Glutamatergic neuron (in vitro differentiated cells): ENCODE data around the gene BDKRB1. TPM values are rescaled to one million over a fixed set of nuclear protein-coding genes. Genes with fewer than 3 reads are reported as not detected.

Experiments used
- DNase-seq: peaks from one replicate; pipeline ENCODE4 v3.0.0; 2022
- H3K27ac Mint-ChIP-seq: one replicate; pipeline ENCODE4 v1.8.0; 2020; ENCODE audit warnings: mild to moderate bottlenecking, mixed read lengths, inconsistent platforms; ENCODE audit not compliant: unreplicated experiment
- H3K27me3 Mint-ChIP-seq: one replicate; pipeline ENCODE4 v1.8.0; 2020; ENCODE audit warnings: mild to moderate bottlenecking, moderate library complexity, mixed read lengths, inconsistent platforms; ENCODE audit not compliant: unreplicated experiment
- H3K36me3 Mint-ChIP-seq: one replicate; pipeline ENCODE4 v1.8.0; 2020; ENCODE audit warnings: mild to moderate bottlenecking, mixed read lengths, inconsistent platforms; ENCODE audit not compliant: unreplicated experiment
- H3K4me1 Mint-ChIP-seq: one replicate; pipeline ENCODE4 v1.8.0; 2020; ENCODE audit warnings: mild to moderate bottlenecking, low read depth, mixed read lengths, inconsistent platforms; ENCODE audit not compliant: unreplicated experiment
- H3K4me3 Mint-ChIP-seq: one replicate; pipeline ENCODE4 v1.8.0; 2020; ENCODE audit warnings: mild to moderate bottlenecking, mixed read lengths, inconsistent platforms; ENCODE audit not compliant: unreplicated experiment
- H3K9me3 Mint-ChIP-seq: one replicate; pipeline ENCODE4 v1.8.0; 2020; ENCODE audit warnings: mild to moderate bottlenecking, moderate library complexity, mixed read lengths, inconsistent platforms; ENCODE audit not compliant: unreplicated experiment
- CTCF ChIP-seq: fragments of 200-600 bp; sonication (generic); IDR thresholded peaks from one replicate; pipeline ENCODE4 v1.5.0; 2021; ENCODE audit not compliant: partially characterized antibody, unreplicated experiment
- total RNA-seq: library from RNA; stranded (reverse); fragmentation: NEBNext Ultra II Directional; extraction: Animal tissue kit (Norgen Biotek cat#: 25700); gene quantifications from one replicate; pipeline ENCODE4 v1.2.1, GENCODE V29; 2021; ENCODE audit not compliant: unreplicated experiment

The BDKRB1 gene
- total RNA-seq, 1 donor from 2014 or later = not detected

GRCh38 chr14:96304956-96305355 lies 48.9 kb downstream of the BDKRB1 start:
- TF ChIP-seq CTCF = peak; percentile 48
- DNase-seq = peak; percentile 56
- Mint-ChIP-seq H3K4me1 (peaks cover 9% of the 10 kb centered on the region), H3K4me3 (no peak overlapping the region), H3K36me3 (no peaks in the 10 kb centered on the region), H3K27ac (peak overlapping the region; percentile 73), H3K27me3 (no peaks in the 10 kb centered on the region), H3K9me3 (no peaks in the 10 kb centered on the region)

- Mint-ChIP-seq H3K4me1 (peaks cover 9% of the 10 kb centered on the region), H3K36me3 (no peaks in the 10 kb centered on the region), H3K27me3 (no peaks in the 10 kb centered on the region), H3K4me3 (no peak overlapping the region), H3K9me3 (no peaks in the 10 kb centered on the region), H3K27ac (no peak overlapping the region)
- no peak for DNase-seq
- no peak for TF ChIP-seq CTCF
Observed at GRCh38 chr14:96307434-96307833, 51.4 kb downstream of the BDKRB1 start.

- no peak overlapping the region for H3K4me3 Mint-ChIP-seq
- no peaks in the 10 kb centered on the region for H3K27me3 Mint-ChIP-seq
- no peak for DNase-seq
- peaks cover 2% of the 10 kb centered on the region for H3K4me1 Mint-ChIP-seq
- TF ChIP-seq CTCF = no peak
- no peaks in the 10 kb centered on the region for H3K9me3 Mint-ChIP-seq
- no peak overlapping the region for H3K27ac Mint-ChIP-seq
- H3K36me3 Mint-ChIP-seq = no peaks in the 10 kb centered on the region
Observed at GRCh38 chr14:96309133-96309895, 53.3 kb downstream of the BDKRB1 start.

GRCh38 chr14:96309896-96310330 lies 53.9 kb downstream of the BDKRB1 start:
- H3K27ac Mint-ChIP-seq = no peak overlapping the region
- H3K4me1 Mint-ChIP-seq = no peaks in the 10 kb centered on the region
- H3K27me3 Mint-ChIP-seq = no peaks in the 10 kb centered on the region
- no peak overlapping the region for H3K4me3 Mint-ChIP-seq
- no peak for DNase-seq
- TF ChIP-seq CTCF = no peak
- no peaks in the 10 kb centered on the region for H3K36me3 Mint-ChIP-seq
- no peaks in the 10 kb centered on the region for H3K9me3 Mint-ChIP-seq

- Mint-ChIP-seq H3K9me3 (no peaks in the 10 kb centered on the region), H3K36me3 (no peaks in the 10 kb centered on the region), H3K4me1 (no peaks in the 10 kb centered on the region), H3K27me3 (no peaks in the 10 kb centered on the region), H3K27ac (no peak overlapping the region), H3K4me3 (no peak overlapping the region)
- DNase-seq = no peak
- no peak for TF ChIP-seq CTCF
Observed at GRCh38 chr14:96310906-96311305, 54.9 kb downstream of the BDKRB1 start.
